WI38 (cell line): ENCODE data around the gene GNA14.

Source experiments
- H3K4me3 ChIP-seq: 2 replicates; pipeline ENCODE4 v1.5.1; 2011; ENCODE audit warnings: low read depth, mild to moderate bottlenecking, control low read depth, low read length
- TF ChIP-seq, protein P1 (sequence below): IDR thresholded peaks from 2 replicates; pipeline ENCODE4 v1.5.1; 2012; ENCODE audit warnings: low read depth, mild to moderate bottlenecking, control low read depth, low read length

Gene GNA14

DNA sequence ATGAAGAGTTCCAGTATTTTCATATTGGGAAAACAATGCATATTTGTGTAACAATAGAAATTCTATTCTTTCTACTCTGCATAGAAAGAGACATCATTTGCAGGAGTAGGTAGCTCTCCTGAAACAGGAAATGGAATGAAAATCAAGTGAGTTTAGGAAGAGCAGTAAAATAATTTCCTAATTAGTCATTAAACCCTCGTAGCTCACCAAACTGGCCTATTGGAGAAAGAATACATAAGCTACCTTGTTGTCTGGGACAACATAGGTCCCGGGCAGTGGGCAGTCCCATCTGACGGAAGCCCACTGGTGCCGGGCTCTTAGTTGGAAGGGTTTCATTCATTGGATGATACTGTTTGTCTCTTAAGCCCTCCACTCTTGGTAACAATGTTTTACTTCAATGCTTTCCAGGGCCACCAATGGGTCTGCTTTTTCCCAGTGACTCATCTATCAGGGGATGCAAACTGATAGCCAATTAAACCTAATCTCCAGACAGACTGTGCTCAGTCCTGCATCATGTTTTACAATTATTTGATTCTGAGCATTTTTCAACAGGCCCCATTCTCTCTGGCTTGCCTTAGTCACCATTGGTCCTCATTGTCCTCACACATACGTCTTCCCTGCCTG lies 46.5 kb downstream of the GNA14 start:
- TF ChIP-seq, protein P1, sequence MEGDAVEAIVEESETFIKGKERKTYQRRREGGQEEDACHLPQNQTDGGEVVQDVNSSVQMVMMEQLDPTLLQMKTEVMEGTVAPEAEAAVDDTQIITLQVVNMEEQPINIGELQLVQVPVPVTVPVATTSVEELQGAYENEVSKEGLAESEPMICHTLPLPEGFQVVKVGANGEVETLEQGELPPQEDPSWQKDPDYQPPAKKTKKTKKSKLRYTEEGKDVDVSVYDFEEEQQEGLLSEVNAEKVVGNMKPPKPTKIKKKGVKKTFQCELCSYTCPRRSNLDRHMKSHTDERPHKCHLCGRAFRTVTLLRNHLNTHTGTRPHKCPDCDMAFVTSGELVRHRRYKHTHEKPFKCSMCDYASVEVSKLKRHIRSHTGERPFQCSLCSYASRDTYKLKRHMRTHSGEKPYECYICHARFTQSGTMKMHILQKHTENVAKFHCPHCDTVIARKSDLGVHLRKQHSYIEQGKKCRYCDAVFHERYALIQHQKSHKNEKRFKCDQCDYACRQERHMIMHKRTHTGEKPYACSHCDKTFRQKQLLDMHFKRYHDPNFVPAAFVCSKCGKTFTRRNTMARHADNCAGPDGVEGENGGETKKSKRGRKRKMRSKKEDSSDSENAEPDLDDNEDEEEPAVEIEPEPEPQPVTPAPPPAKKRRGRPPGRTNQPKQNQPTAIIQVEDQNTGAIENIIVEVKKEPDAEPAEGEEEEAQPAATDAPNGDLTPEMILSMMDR = no peak
- no peak overlapping the region for H3K4me3 ChIP-seq

- no peak overlapping the region for H3K4me3 ChIP-seq
- TF ChIP-seq, protein P1 = no peak
These were observed 47.3 kb downstream of the GNA14 start for GRCh38 chr9:77600810-77601209.

GRCh38 chr9:77599492-77599891 lies 48.6 kb downstream of the GNA14 start:
- no peak overlapping the region for H3K4me3 ChIP-seq
- TF ChIP-seq, protein P1 = no peak

DNA sequence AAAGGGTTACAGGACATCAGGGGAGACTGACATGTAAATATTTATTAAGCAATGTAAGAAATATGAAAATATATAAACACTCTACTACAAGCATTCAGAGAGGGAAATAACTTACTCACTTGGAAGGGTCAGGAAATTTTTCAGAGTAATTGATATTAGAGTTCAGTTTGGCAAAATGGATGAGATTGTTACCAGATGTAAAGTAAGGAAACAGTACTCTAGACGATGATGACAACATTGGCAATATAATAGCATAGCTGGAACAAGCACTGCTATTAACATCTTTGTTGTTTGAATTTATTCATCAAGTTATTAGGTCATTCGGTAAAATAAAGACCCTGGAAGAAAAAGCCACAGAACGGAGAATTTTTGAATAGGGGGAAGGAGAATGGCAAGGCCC lies 49.1 kb downstream of the GNA14 start:
- no peak overlapping the region for H3K4me3 ChIP-seq

GRCh38 chr9:77598524-77598923 lies 49.6 kb downstream of the GNA14 start:
- TF ChIP-seq, protein P1 = no peak
- no peak overlapping the region for H3K4me3 ChIP-seq

More for the DNA sequence above, 49.1 kb downstream of the GNA14 start:
- TF ChIP-seq, protein P1 = no peak

- TF ChIP-seq, protein P1 = no peak
- H3K4me3 ChIP-seq = no peak overlapping the region
These were observed 51.1 kb downstream of the GNA14 start for GRCh38 chr9:77597057-77597456.

GRCh38 chr9:77595426-77596095 lies 52.6 kb downstream of the GNA14 start:
- H3K4me3 ChIP-seq = no peak overlapping the region
- TF ChIP-seq, protein P1 = no peak
